Fibroblast of peridontal ligament (primary cell): Measurements from ENCODE around the gene ARID1B.
A peak's percentile ranks its signal among the peaks of the same experiment; 100 is the strongest.

Experiments
- DNase-seq: peaks from one replicate; pipeline ENCODE4 v3.0.0-alpha.2; 2010; ENCODE audit errors: extremely low read depth

ARID1B gene

DNA sequence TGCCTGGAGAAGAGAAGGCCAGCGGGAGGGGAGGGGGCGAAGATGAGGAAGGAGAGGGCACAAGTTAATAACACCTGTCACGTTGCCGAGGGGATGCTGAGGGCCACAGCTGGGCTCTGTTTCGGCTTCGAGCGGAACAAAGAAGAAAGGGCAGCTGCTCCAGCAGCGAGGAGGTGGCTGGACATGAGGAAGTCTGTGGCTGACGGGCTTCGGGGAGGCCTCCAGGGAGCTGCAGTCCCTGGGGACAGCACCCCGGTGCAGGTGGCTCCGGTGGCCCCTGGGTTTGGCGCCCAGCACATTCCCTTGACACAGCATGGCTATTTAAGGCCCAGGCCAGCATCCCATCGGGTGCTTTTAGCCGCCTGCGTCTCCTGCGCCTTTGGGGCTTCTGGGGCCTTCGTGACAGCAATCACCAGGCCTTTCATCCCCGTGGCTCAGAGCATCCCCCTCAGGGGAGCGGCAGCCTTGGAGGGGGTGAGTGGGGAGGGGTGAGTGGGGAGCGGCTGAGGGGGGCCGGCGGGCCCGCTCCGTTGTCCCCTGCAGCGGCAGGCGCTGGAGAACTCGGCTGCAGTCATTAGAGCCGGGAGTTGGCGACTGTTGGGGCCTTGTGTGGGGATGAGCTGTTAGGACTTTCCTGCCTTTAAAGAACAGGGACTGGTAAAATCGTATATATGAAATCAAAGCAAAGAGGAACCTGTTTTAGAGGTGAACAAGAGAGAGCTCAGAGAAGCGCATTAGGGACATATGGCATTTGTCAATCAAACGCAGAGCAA, 447.2 kb downstream of the ARID1B start:
- DNase-seq = no peak

DNA sequence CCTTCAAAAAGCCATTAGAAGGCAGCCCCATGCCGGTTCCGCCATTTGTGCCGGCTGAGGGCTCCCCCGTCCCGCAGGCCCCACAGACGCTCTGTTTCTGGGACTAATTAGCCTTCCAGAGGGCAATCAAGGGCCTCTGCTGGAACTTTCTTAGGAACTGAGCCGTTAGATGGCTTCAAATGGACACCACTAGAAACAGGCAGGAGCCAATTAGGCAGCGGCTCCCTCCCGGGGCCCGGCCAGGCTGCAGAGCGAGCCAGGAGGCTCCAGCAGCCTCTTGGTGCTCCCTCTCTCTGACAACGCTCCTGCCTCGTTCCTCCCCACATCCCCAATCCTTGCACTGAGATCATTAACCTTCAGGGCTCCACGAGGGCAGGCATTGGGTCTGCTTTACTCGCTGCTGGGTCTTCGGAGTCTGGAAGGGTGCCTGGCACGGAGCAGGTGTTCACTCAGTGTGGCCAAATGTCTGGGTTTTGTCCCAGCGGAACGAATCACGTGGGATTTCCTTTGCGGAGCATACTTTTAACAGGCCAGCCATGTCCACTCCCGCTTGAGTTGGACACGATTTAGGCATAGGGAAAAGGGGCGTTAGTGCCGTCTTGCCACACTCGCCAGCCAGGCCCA, 447.9 kb downstream of the ARID1B start:
- no peak for DNase-seq

DNA sequence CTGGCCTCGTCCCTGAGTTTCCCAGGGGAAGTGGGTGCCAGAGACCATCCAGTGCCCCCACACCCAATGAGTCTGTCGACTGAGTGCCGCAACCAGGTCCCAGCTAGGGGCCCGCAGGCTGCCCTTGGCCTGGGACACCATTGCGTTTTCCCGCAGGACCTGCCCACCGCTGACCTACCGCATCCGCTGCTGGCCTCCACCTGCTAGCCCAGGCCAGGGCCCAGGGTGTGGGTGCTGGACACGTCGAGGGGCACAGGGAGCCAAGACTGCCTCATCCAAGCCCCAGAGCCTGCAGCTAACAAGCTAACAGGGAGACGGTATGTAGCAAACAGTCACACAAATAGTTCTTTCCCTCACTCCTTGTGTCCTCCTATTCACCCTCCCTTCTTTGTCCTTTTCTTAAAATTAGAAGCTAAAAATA, 448.4 kb downstream of the ARID1B start:
- DNase-seq = no peak

DNA sequence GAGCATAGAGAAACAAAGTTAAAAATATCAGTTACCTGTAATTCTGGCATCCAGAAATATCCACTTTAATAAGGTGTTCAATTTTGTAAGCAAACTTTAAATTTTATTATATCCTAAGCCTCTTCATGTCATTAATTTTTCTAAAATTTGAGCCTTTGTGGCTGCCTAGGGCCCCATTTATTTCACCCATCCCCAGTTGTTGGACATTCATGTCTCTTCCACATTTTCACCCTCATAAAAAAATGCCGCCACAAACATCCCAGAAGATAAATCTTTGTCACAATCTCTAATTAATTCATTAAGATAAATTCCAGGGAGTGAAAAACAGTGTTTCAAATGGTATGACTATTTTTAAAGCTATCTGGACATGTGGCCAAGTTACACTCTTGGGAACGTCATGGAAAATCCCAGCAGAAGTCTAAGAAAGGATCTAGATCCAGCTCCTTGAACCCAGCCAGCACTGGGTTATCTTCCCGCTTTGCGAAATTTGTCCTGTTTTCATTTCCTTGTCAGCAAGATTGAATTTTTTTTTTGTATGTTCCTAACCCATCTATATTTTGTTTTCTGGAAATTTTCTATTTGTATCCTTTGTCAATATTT, 448.9 kb downstream of the ARID1B start:
- DNase-seq = peak; percentile 58

DNA sequence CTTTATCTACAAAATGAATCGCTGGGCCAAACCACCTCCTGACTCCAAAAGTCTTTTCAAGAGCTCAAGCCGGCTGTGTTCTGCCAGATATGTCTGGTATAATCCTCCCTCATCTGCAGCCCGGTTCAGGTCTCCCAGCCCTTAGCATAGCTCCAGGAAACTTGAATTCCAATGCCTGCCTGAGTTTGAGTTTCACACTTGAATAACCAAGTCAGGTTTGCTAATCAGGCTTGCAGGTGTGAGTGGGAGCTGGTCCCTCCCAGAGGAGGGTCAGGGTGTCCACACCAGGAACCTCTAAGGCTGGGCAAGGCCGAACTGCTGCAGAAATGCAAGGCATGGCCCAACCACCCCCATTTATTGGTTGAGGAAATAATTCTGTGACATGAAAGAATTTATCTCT, 449.6 kb downstream of the ARID1B start:
- no peak for DNase-seq

DNA sequence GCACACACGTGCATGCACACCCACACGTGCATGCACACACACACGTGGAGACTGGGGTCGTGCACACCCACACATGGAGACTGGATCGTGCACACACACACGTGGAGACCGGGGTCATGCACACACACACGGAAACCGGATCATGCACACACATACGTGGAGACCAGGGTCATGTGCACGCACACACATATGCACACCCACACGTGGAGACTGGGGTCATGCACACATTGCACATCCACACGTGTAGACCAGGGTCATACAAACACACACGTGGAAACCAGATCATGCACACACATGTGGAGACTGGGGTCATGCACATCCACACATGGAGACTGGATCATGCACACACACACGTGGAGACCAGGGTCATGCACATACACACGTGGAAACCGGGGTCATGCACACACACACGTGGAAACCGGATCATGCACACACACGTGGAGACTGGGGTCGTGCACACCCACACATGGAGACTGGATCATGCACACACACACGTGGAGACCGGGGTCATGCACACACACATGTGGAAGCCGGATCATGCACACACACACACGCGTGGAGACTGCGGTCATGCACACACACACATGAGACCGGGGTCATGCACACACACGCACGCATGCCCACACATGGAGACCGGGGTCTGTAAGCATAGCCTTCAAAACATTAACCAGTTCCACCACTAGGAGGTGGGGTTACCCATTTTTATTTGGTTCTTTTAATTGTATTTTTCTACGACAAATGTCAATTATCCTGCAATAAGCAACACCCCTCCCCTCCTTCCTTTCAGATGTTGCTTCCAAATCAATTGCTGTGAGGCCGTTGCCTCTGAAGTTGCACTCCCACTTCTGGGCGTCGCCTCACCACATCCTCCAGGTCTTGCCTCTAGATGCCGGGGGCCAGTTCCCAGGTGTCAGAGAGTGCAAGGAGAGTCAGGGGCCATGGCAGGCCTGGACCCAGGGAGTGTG, 450.3 kb downstream of the ARID1B start:
- DNase-seq = no peak

DNA sequence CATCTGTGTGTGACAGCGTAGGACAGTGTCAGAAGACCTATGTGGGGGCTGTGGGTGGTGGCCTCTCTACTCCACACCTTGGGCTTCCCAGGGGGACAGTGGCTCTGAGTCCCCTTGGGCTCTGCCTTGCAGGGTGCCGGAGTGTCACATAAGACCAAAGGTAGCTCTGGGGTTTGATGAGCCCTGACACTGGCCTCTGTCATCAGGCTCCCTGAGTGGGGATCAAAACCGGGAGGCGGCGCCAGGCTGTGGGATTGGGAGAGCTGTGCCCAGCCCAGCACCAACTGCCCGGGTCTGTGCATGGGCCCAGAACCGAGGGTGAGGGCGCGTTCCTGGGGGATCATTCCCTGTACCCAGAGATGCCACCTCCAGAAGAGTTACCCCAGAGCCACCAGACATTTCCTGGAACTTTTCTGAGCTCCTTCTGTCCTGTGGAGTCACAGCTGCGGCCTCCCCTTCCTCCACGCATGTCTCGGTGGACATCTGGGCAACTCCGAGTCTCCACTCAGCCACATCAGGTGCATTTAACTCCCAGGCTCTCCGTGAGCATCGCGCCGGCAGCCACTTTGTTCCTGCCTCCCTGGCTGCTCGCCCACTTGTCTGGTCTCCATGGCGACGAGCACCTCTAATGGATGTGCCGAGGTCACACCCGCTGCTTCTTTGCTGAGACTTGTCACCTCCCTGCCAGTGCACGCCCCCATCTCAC, 451.4 kb downstream of the ARID1B start:
- no peak for DNase-seq

DNA sequence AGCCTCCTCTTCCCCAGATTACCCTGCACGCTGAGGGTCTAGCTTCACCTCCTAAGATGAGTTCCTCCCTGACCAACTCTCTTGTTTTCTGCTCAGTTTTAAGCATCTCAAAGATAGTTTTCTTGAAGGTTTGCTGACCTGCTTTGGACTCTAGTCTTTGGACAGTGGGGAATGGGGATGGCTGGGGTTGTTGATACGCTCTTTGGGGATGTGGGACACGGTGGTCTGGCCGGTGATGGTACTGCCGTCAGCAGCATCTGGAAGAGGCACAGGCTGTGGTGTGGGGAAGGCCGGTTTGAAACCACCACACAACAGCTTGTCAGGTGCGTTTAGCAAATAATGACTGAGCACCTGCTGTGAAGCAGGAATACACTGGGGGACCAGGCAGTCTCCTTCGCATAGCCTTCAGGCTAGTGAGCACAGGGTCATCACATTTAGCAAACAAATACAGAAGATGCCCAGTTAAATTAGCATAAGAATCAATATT, 452.0 kb downstream of the ARID1B start:
- no peak for DNase-seq

DNA sequence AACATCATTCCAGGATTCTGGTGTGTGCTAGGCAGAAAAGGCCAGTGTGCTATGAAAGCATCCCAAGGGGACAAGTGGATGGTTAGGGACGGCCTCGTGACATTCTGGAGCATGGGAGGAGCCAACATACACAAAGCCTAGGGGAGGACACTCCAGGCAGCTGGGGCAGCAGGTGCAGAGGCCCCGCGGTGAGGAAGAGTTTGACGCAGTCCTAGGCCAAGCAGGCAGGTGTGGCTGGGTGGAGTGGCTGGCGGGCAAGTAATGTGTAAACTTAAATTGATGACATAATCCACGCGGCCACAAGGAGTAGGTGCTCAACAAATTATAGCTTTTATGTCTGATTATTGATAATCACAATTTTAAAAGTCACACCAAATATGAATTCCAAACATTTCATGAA, 452.5 kb downstream of the ARID1B start:
- no peak for DNase-seq

DNA sequence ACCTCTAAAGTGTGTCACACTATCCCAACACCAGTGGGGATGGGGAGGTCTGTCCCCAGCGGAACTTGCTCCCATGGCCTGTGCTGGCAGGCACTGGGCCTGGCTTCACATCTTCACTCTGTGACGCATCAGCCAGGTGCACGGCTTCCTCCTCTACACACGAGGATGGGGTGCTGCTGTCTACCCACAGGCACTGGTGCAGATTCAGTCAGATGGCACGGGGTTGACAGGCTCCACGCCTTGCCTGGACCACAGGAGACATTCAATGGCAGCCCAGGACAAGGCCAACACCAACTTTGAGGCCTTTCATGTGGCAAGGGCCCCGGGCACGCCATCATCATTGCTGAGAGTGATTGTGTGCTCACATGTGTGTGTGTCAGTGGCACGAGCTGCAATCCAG, 453.7 kb downstream of the ARID1B start:
- DNase-seq = no peak

DNA sequence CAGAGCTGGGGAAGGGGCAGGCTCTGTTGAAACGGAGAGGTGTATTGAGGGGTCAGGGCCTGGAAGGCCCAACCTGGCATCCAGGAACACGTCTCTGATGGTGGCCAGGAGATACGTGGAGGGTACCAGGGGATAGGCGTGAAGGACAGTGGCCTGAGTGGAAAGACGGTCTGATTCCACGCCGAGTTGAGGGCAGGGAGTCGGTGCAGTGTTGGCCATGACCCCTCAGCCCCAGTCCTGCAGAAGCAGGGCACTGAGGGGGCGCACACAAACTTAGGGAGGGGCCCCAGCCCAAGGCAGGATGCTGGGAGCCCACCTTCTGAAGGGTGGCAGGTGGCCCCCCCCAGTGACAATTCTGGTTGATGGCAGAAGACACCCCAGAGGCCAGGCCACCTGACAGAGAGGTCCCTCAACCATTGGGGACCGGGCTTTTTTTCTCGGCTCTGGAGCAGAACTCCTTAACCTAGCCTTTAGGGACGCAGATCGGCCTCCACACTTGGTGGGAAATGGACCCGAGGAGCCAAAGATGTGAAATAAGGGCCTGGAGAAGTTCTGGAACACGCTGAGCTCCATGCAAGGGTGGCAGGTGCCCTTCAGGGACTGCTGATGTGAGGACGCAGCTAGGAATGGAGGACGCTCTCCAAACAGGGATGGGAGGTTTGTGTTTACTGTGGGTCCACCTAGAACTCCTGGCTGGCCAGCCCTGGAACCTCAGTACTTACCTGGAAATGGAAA, 455.1 kb downstream of the ARID1B start:
- DNase-seq = no peak

DNA sequence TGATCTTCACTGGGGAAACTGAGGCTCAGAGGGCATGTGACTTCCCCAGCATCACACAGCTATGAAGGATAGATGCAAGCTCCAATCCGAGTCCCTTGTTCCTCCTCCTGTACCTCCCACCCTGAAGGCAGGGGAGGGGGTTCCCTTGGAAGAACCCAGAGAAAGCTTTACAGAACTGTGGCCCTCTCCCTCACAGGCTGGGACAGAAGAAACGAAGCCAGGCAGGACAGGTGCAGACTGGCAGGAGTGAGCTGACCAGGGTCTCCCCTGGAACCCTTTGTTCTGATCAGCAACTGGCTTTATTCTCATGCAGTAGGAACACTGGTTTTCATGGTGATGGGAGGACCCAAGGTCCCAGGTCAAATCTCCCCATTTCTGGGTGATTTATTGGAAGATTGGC, 456.0 kb downstream of the ARID1B start:
- DNase-seq = no peak

DNA sequence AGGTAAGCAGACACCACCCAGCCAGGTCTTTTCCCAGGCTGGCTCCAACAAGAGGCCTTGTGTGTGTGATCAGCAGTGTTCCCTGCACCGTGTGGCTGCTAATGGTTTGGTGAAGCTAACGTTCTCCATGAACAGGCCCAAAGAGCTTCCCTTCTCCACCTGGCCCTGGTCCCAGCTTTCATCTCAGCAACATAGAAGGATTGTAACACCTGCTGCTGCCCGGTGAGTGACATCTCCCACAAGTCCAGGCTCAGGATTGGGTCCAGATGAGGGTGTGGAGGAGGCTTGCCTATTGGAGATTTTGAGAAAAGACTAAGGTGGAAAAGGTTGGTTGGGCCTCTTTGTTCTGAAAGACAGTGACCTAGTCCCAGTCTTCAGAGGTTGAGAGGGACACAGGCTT, 456.5 kb downstream of the ARID1B start:
- DNase-seq = no peak

DNA sequence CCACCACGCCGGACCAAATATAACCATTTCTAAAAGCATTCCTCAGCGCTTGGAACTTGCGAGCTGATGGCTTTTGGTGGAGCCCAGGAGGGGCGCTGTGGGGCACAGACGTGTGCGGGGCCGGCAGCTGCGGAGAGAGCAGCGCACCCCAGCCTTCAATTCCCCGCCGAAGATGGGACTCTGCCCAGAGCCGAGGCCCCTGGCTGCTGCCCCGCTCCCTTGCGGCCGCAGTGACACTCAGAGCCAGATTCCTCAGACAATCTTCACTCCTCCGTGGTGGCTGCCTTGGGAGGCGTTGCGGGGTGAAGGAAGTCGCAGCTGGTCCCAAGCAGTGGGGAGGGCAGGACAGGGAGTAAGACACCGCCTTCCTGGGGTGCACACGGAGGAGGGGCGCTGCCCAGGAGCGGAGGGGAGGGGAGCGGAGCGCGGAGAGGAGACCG, 458.4 kb downstream of the ARID1B start:
- peak; percentile 37 for DNase-seq

DNA sequence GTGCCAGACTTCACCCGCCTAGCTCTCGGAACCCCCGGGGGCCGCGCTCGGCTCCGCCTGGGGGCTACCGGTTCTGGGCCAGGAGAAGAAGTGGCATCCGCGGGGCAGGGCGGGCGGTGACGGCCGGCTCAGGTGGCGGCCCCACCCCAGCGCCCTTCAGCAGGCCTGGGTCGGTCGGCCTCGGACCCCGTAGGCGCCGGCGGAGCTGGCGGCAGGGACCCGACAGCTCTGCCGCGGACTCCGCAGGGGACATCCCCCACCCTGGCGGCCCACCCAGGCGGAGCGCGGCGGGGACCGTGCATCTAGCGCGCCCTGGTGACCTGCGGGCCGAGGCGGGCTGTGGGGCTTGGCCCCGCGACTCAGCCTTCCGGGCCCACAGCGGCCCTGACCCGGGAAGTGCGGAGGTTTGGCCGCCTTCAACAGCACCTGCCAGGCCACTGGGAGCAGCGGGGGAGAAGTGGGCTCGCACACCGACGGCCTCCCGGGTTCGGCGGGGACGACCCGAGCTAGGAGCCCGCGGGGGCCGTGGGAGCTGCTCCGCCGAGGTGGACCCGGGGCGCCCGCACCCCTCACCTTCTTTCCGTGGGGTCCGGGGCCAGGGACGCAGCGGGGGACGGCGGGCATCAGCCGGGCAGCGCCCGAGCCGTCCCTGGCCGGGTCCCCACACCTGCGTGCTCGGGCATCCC, 459.0 kb downstream of the ARID1B start:
- DNase-seq = no peak

DNA sequence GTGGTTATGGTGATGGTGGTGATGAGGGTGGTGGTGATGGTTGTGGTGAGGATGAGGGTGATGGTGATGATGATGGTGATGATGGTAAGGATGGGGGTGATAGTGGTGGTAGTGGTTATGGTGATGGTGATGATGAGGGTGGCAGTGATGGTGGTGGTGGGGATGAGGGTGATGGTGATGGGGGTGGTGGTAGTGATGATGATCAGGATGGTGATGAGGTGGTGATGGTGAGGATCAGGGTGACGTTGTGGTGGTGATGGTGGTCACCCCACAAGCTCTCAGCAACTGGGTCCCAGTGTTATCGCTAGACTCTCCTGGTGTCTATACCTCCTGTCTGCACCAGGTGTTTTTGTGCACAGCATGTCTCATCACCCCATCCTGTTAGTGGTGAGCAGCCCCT, 461.2 kb downstream of the ARID1B start:
- DNase-seq = no peak

DNA sequence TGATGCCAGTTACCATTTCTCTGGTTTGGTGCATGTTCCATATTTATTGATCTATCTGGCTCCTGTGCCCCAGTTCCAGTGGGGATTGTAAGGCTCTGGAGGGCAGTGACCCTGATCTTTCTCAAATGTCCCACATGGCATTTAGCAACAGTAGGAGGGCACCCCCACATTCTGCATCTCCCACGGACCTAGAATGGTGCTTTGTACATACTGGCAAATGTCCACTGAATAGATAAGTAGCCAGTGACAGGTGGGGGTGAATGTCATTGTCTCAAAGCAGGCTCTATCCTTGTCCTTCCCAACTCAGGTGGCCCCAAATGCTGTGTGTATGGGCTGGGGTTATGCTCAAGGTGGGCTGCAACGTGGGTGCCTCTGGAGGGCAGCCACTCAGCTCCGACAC, 462.0 kb downstream of the ARID1B start:
- no peak for DNase-seq

DNA sequence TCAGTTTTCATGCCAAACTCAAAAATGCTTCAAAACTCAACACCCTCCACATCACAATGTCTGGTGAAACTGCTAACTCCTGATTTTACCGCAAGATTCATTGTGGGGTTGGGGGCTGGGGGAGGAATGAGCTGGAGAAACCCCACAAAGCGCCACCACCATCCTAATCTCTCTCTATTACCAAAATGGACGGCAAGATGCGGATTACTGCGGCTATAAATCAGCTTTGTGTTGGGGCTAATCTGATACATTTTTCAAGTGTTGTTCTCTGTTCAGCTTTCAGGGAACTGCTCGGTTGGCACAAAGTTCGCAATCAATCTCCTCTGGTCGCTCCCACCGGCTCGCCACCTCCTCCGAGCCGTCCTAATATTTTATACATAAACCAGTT, 462.5 kb downstream of the ARID1B start:
- DNase-seq = no peak

DNA sequence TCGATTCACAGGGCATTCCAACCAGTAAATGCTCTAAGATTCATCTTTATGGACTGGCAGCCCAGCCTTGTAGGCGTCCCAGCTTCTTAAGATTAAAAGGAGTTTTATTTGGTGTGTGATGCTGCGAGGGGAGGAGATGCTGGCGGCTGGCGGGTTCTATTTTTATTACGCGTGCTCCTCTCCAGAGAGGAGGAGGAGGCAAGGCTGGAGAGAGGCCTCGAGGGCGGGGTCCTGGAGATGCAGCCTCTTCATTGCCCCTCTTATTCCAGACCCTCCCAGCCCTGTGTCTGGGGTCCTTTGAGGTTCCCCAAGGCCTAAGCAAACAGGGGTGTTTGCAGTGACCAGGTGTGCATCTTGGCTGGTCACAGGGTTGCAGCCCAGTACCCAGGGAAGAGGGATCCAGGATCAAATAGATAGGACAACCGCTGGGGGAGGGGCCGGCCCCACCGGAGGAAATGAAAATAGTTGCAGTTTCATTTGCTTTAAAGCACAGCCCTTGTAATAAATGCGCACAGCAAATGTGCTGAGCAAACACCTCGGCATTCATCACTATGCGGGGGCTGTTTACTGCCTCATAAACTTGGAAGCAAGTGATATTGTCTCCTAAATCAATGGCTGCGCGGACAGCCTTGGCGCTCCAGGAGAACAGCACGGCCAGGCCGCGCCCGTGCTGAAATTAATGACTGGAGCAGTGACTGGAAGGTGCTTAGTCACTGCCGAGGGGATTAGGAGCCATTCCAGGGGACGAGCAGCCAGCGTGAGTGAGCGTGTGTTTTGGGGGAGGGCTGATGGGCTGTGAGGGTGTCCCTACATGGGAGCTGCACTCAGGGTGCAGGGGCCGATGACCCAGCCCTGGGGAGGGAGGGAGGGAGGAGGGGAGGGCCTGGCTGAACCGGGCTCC, 463.1 kb downstream of the ARID1B start:
- no peak for DNase-seq
